Naive thymus-derived CD4-positive, alpha-beta T cell (primary cell): ENCODE results near the gene ATAD5. TPM values are rescaled to one million over a fixed set of nuclear protein-coding genes. Genes with fewer than 3 reads are reported as not detected.
"Not testable (repeated sequence)": the region's sequence is repeated elsewhere in the genome, so short reads cannot be mapped to it uniquely, and the experiment has no call there.

Source experiments
- ATAC-seq: fragments of 150-1000 bp; cut with Tn5 transposase; 2 replicates; pipeline ENCODE4 v1.10.0; 2021; ENCODE audit warnings: mild to moderate bottlenecking, moderate library complexity
- CTCF ChIA-PET: fragments of 350-600 bp; sonication (Branson Sonifier 250); formaldehyde crosslinking; loops from one replicate; lab custom pipeline; 2021; ENCODE audit warnings: antibody characterized with exemption; lab: Charles Lee
- POLR2A ChIA-PET: fragments of 350-600 bp; sonication (Branson Sonifier 250); formaldehyde crosslinking; loops from one replicate; lab custom pipeline; 2021; ENCODE audit warnings: antibody characterized with exemption, inconsistent platforms; lab: Charles Lee
- DNase-seq, 9 donors: peaks; one replicate each; pipeline versions ENCODE4 v3.0.0 to v3.0.0-alpha.2; 2020 to 2022; ENCODE audit warnings: mixed read lengths in 1 of 9
- H3K27ac ChIP-seq: one replicate; pipeline ENCODE4 v1.7.0; 2013; ENCODE audit warnings: mild to moderate bottlenecking, low read depth, low read length, moderate library complexity
- H3K27me3 ChIP-seq, 2 donors: one replicate each; pipeline ENCODE4 v1.7.0; 2013; ENCODE audit warnings: low read length in 2 of 2, mild to moderate bottlenecking in 2 of 2, moderate library complexity in 2 of 2; ENCODE audit not compliant: control insufficient read depth in 2 of 2, insufficient read depth in 2 of 2
- H3K36me3 ChIP-seq, 3 experiments: 1 replicate in 2 of 3; 2 replicates in 1 of 3; pipeline ENCODE4 v1.7.0; 2013; ENCODE audit warnings: low read length in 3 of 3, mild to moderate bottlenecking in 3 of 3, moderate library complexity in 1 of 3; ENCODE audit not compliant: insufficient read depth in 3 of 3, control insufficient read depth in 2 of 3
- H3K4me1 ChIP-seq, 2 donors: one replicate each; pipeline ENCODE4 v1.7.0; 2013; ENCODE audit warnings: low read length in 2 of 2, mild to moderate bottlenecking in 2 of 2, moderate library complexity in 1 of 2; ENCODE audit not compliant: control insufficient read depth in 2 of 2, insufficient read depth in 2 of 2
- H3K4me3 ChIP-seq: 2 replicates; pipeline ENCODE4 v1.7.0; 2013; ENCODE audit warnings: mild to moderate bottlenecking, low read length
- H3K9me3 ChIP-seq, 3 experiments: 1 replicate in 2 of 3; 2 replicates in 1 of 3; pipeline ENCODE4 v1.7.0; 2013; ENCODE audit warnings: low read length in 3 of 3; ENCODE audit not compliant: control insufficient read depth in 2 of 3
- H3K27ac Mint-ChIP-seq, 9 donors: one replicate each; pipeline ENCODE4 v1.8.0; 2020 to 2022; ENCODE audit warnings: mixed read lengths in 9 of 9, mild to moderate bottlenecking in 8 of 9, moderate library complexity in 5 of 9, inconsistent platforms in 2 of 9
- H3K27me3 Mint-ChIP-seq, 5 donors: one replicate each; pipeline ENCODE4 v1.8.0; 2021 to 2022; ENCODE audit warnings: mixed read lengths in 5 of 5, mild to moderate bottlenecking in 1 of 5
- H3K36me3 Mint-ChIP-seq, 5 donors: one replicate each; pipeline ENCODE4 v1.8.0; 2020 to 2022; ENCODE audit warnings: mixed read lengths in 5 of 5, mild to moderate bottlenecking in 3 of 5, inconsistent platforms in 1 of 5
- H3K4me1 Mint-ChIP-seq, 7 donors: one replicate each; pipeline ENCODE4 v1.8.0; 2020 to 2022; ENCODE audit warnings: mixed read lengths in 7 of 7, mild to moderate bottlenecking in 3 of 7, inconsistent platforms in 1 of 7
- H3K4me3 Mint-ChIP-seq, 10 donors: one replicate each; pipeline ENCODE4 v1.8.0; 2020 to 2022; ENCODE audit warnings: mild to moderate bottlenecking in 10 of 10, mixed read lengths in 10 of 10, moderate library complexity in 6 of 10, inconsistent platforms in 2 of 10
- H3K9me3 Mint-ChIP-seq, 11 donors: one replicate each; pipeline ENCODE4 v1.8.0; 2020 to 2022; ENCODE audit warnings: mixed read lengths in 11 of 11, mild to moderate bottlenecking in 4 of 11, inconsistent platforms in 1 of 11, moderate library complexity in 1 of 11
- intact Hi-C, 2 donors: fragments of 100-400 bp; cut with micrococcal nuclease; formaldehyde crosslinking; loops; one replicate each; pipeline ENCODE4 v1.15.1; 2023
- polyA plus RNA-seq, 2 donors: library from polyadenylated mRNA; unstranded; fragments of 300-500 nt; fragmentation: Illumina TruSeq; gene quantifications; one replicate each; pipeline ENCODE4 v1.2.3, GENCODE V29; 2021
- total RNA-seq, 6 experiments: library from RNA in 5 of 6; stranded (reverse) in 5 of 6; gene quantifications; 1 replicate in 5 of 6; 2 replicates in 1 of 6; pipeline ENCODE4 v1.2.3 and lab custom pipeline; 2021 to 2026

ATAD5 gene
- total and polyA plus RNA-seq, 7 experiments from 2014 or later: 1.3 to 22.1 (median 4.8) TPM

DNA sequence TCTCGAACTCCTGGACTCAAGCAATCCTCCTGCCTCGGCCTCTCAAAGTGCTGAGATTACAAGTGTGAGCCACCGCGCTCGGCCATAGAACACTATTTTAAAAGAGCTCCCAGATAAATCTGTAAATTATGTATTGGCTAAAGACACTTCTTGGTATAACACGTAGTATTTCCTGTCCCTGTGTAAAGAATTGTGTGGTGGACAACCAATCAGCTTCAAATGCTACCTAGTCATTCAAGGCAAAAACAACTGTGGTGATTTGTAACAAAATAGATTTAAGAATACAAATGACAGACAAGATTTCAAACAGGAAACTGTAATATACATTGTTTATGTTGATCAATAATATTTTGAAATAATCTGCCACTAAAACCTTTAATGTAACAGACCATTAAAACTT lies 21.9 kb upstream of the ATAD5 start:
- H3K27me3 Mint-ChIP-seq: no peaks in the 10 kb centered on the region
- no peaks in the 10 kb centered on the region for H3K9me3 ChIP-seq
- no peaks in the 10 kb centered on the region for H3K27me3 ChIP-seq
- H3K36me3 ChIP-seq: peaks cover 0 to 6% (median under 1%) of the 10 kb centered on the region in 3 experiments
- no peak for ATAC-seq
- DNase-seq: peak in 1 of 9 donors; percentile 18
- intact Hi-C loops: loop anchor here (1.0 to 5.0 kb wide), 4 partner anchors 14 to 1092 kb away; partner anchors contain the start of genes CRLF3 (in 2 of the 2), EVI2B (in 1 of the 2) and UTP6 (in 1 of the 2)
- peak overlapping the region; percentile 38 for H3K4me3 ChIP-seq
- H3K27ac ChIP-seq: peak overlapping the region; percentile 81
- peaks cover 41 to 79% (median 67%) of the 10 kb centered on the region in 7 donors for H3K4me1 Mint-ChIP-seq
- peaks cover 0 to 7% (median 4%) of the 10 kb centered on the region in 5 donors for H3K36me3 Mint-ChIP-seq
- POLR2A ChIA-PET: interaction anchor here (1.0 to 8.8 kb wide), 3 partner anchors 12 to 678 kb away, joined by 3 to 305 read pairs (median 4); partner anchors contain the start of gene CRLF3
- CTCF ChIA-PET: interaction anchor here (1.4 to 5.6 kb wide), 3 partner anchors 11 to 23 kb away, joined by 4 to 49 read pairs (median 45); partner anchors contain the start of gene CRLF3
- no peaks in the 10 kb centered on the region for H3K9me3 Mint-ChIP-seq
- H3K4me1 ChIP-seq: peaks cover 41 to 64% of the 10 kb centered on the region in 2 donors
- peak overlapping the region; percentile 84 to 94 (median 88) for H3K4me3 Mint-ChIP-seq
- H3K27ac Mint-ChIP-seq: peak overlapping the region; percentile 96 to 99 (median 97)

DNA sequence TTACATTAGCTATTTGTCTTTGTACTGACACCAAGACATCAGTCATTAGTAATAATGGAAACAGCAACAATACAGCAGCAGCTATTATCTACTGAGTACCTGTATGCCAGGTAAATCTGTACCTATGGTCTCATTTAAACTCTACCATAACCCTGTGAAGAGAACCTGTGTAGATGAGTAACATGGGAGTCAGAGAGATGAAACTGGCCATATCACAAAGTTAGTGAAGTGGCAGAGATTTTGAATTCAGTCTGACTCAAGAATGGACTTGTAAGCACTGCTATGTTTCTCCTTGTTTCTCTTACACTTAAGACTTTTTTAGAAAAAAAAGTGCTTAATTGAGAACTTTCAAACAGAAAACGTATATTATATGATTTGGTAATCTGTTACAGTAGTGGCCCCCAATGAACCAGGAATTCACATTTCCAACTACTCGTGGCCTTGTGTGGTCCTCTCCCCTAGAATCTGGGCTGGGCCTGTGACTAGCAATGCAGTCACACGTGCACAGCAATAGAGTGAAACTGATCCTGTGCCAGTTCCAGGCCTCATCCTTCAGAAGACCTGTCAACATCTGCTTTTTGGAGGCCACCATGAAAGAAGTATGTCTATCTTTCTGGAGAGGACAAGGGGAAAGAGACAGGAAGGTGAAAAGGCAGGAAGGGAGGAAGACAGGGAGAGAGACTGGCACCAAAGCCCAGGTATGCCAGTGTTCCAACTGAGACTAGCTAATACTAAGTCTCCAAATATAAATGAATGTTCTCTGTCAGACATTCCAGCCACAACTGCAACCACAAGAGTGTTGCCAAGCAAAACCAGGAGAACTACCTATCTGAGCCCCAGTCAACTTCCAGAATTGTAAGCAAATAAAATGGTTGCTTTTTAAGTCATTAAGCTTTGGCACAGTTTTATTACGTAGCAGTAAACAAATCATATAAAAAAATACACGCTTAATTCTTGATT lies 19.3 kb upstream of the ATAD5 start:
- peak in 1 of 9 donors; percentile 21 for DNase-seq
- intact Hi-C loops: no loop called here
- H3K36me3 ChIP-seq: peaks cover 0 to 6% (median 0%) of the 10 kb centered on the region in 3 experiments
- H3K9me3 ChIP-seq: no peaks in the 10 kb centered on the region
- Mint-ChIP-seq H3K4me3 (peak overlapping the region; percentile 29 to 86 (median 78)), H3K4me1 (peaks cover 32 to 80% (median 58%) of the 10 kb centered on the region in 7 donors), H3K36me3 (peaks cover 0 to 14% (median 10%) of the 10 kb centered on the region in 5 donors), H3K27ac (peak overlapping the region; percentile 85 to 99 (median 96)), H3K9me3 (no peaks in the 10 kb centered on the region), H3K27me3 (no peaks in the 10 kb centered on the region)
- ChIA-PET CTCF (interaction anchor here (2.3 to 5.6 kb wide), 2 partner anchors 9 to 12 kb away, joined by 6 to 45 read pairs; partner anchors contain the start of gene CRLF3), POLR2A (interaction anchor here (8.8 kb wide), 1 partner anchor 10 kb away, joined by 305 read pairs; the partner anchor contains the start of gene CRLF3)
- H3K27me3 ChIP-seq: no peaks in the 10 kb centered on the region
- peaks cover 36 to 62% of the 10 kb centered on the region in 2 donors for H3K4me1 ChIP-seq
- H3K4me3 ChIP-seq: peak overlapping the region; percentile 10
- ATAC-seq: no peak
- peak overlapping the region; percentile 74 for H3K27ac ChIP-seq

DNA sequence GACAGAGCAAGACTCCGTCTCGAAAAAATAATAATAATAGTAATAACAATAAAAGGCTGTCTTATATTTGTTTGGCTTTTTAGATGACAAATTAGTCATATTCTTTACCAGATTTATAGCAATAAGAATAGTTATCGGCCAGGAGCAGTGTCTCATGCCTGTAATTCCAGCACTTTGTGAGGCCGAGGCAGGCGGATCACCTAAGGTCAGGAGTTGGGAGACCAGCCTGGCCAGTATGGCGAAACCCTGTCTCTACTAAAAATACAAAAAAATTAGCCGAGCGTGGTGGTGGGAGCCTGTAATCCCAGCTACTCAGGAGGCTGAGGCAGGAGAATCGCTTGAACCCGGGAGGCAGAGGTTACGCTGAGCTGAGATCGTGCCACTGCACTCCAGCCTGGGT lies 17.5 kb upstream of the ATAD5 start:
- ChIA-PET POLR2A (interaction anchor here (0.6 to 8.8 kb wide), 4 partner anchors 8 to 515 kb away, joined by 3 to 305 read pairs (median 3); partner anchors contain the start of gene CRLF3), CTCF (interaction anchor here (2.3 kb wide), 1 partner anchor 11 kb away, joined by 6 read pairs; the partner anchor contains the start of gene CRLF3)
- H3K27me3 Mint-ChIP-seq, H3K4me3 ChIP-seq, DNase-seq, ATAC-seq, intact Hi-C loops, H3K36me3 ChIP-seq, H3K27ac ChIP-seq, H3K27me3 ChIP-seq, H3K9me3 ChIP-seq, H3K9me3 Mint-ChIP-seq: not testable (repeated sequence)
- Mint-ChIP-seq H3K36me3 (peaks cover 4 to 21% (median 13%) of the 10 kb centered on the region in 5 donors), H3K4me3 (peak overlapping the region in 3 of 10 donors; percentile 25 to 86 (median 76)), H3K27ac (peak overlapping the region in 6 of 9 donors; percentile 80 to 99 (median 96)), H3K4me1 (peaks cover 37 to 85% (median 55%) of the 10 kb centered on the region in 7 donors)
- H3K4me1 ChIP-seq: peaks cover 31 to 71% of the 10 kb centered on the region in 2 donors

DNA sequence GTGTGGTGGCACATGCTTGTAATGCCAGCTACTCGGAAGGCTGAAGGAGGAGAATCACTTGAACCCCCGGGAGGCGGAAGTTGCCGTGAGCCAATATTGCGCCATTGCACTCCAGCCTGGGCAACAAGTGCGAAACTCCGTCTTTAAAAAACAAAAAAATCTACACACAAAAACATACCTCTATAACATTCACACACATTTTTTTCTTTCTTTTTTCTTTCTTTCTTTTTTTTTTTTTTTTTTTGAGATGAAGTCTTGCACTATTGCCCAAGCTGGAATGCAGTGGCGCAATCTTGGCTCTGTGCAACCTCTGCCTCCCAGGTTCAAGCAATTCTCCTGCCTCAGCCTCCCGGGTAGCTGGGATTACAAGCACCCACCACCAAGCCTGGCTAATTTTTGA lies 16.9 kb upstream of the ATAD5 start:
- DNase-seq, H3K27me3 ChIP-seq, H3K9me3 Mint-ChIP-seq, H3K36me3 ChIP-seq, H3K27me3 Mint-ChIP-seq, H3K4me3 ChIP-seq, H3K9me3 ChIP-seq, intact Hi-C loops, H3K27ac ChIP-seq, ATAC-seq: not testable (repeated sequence)
- peaks cover 31 to 71% of the 10 kb centered on the region in 2 donors for H3K4me1 ChIP-seq
- Mint-ChIP-seq H3K36me3 (peaks cover 4 to 21% (median 12%) of the 10 kb centered on the region in 5 donors), H3K27ac (peak overlapping the region in 7 of 9 donors; percentile 17 to 99 (median 82)), H3K4me1 (peaks cover 33 to 85% (median 55%) of the 10 kb centered on the region in 7 donors), H3K4me3 (peak overlapping the region in 3 of 10 donors; percentile 14 to 86 (median 40))
- ChIA-PET CTCF (interaction anchor here (2.3 kb wide), 1 partner anchor 10 kb away, joined by 6 read pairs; the partner anchor contains the start of gene CRLF3), POLR2A (interaction anchor here (0.6 to 8.8 kb wide), 2 partner anchors 7 to 302 kb away, joined by 3 to 305 read pairs; partner anchors contain the start of gene CRLF3)

DNA sequence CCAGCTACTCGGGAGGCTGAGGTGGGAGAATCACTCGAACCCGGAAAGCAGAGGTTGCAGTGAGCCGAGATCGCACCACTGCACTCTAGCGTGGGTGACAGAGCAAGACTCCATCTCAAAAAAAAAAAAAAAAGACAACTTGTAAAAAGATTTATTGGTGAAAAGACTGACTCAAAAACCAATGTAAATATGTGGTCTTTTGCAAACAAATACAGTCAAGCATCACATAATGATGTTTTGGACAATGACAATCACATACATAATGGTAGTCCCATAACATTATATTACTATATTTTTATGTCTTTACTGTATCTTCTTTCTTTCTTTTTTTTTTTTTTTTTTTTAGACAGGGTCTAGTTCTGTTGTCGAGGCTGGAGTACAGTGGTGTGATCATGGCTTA lies 15.6 kb upstream of the ATAD5 start:
- no peaks in the 10 kb centered on the region for H3K27me3 Mint-ChIP-seq
- POLR2A ChIA-PET: interaction anchor here (11.4 kb wide), 1 partner anchor 5 kb away, joined by 305 read pairs; no protein-coding TSS in a partner anchor
- CTCF ChIA-PET: no interaction called here

More for the DNA sequence above, 15.6 kb upstream of the ATAD5 start:
- Mint-ChIP-seq H3K27ac (peak overlapping the region in 7 of 9 donors; percentile 6 to 99 (median 85)), H3K36me3 (peaks cover 4 to 27% (median 12%) of the 10 kb centered on the region in 5 donors), H3K4me3 (peak overlapping the region in 6 of 10 donors; percentile 38 to 98 (median 60)), H3K4me1 (peaks cover 41 to 85% (median 55%) of the 10 kb centered on the region in 7 donors), H3K9me3 (no peaks in the 10 kb centered on the region)
- Histone ChIP-seq H3K4me1 (peaks cover 29 to 64% of the 10 kb centered on the region in 2 donors), H3K27ac (no peak overlapping the region), H3K27me3 (no peaks in the 10 kb centered on the region), H3K4me3 (no peak overlapping the region), H3K9me3 (no peaks in the 10 kb centered on the region), H3K36me3 (peaks cover 0 to 7% (median under 1%) of the 10 kb centered on the region in 3 experiments)
- ATAC-seq: no peak
- no peak for DNase-seq
- intact Hi-C loops: no loop called here
